HFFc6 (cell line): Measurements from ENCODE around the gene THEM4. TPM values are rescaled to one million over a fixed set of nuclear protein-coding genes. Genes with fewer than 3 reads are reported as not detected.
A peak's percentile ranks its signal among the peaks of the same experiment; 100 is the strongest.

Experiments used
- DNase-seq: peaks from one replicate; pipeline ENCODE4 v3.0.0-alpha.2; 2018
- H3K27ac Mint-ChIP-seq: 2 replicates; pipeline ENCODE4 v1.8.0; 2020; ENCODE audit warnings: mild to moderate bottlenecking, mixed read lengths
- H3K27me3 Mint-ChIP-seq: 2 replicates; pipeline ENCODE4 v1.8.0; 2021; ENCODE audit warnings: mild to moderate bottlenecking, moderate library complexity, mixed read lengths; ENCODE audit not compliant: insufficient read depth
- H3K36me3 Mint-ChIP-seq: 2 replicates; pipeline ENCODE4 v1.8.0; 2021; ENCODE audit warnings: low read depth, mixed read lengths
- H3K4me1 Mint-ChIP-seq: 2 replicates; pipeline ENCODE4 v1.8.0; 2020; ENCODE audit warnings: low read depth, mixed read lengths
- H3K4me3 Mint-ChIP-seq: 2 replicates; pipeline ENCODE4 v1.8.0; 2020; ENCODE audit warnings: mild to moderate bottlenecking, moderate library complexity, mixed read lengths
- H3K9me3 Mint-ChIP-seq: 2 replicates; pipeline ENCODE4 v1.8.0; 2020; ENCODE audit warnings: mild to moderate bottlenecking, mixed read lengths
- CTCF ChIP-seq: fragments of 200-600 bp; sonication (generic); IDR thresholded peaks from 2 replicates; pipeline ENCODE4 v1.5.0; 2021; ENCODE audit warnings: antibody characterized with exemption, mild to moderate bottlenecking
- total RNA-seq, 6 experiments: library from RNA; stranded (reverse); fragmentation: NEBNext Ultra II Directional; extraction: Animal tissue kit (Norgen Biotek cat#: 25700); gene quantifications; 2 replicates in 1 of 6; 3 replicates in 5 of 6; pipeline ENCODE4 v1.2.3, GENCODE V29; 2021

Gene THEM4
- total RNA-seq, 6 experiments from 2014 or later = 8.0 to 10.1 (median 9.3) TPM

- DNase-seq = no peak
- Mint-ChIP-seq H3K4me1 (peaks cover 49% of the 10 kb centered on the region), H3K36me3 (no peaks in the 10 kb centered on the region), H3K27me3 (no peaks in the 10 kb centered on the region), H3K9me3 (no peaks in the 10 kb centered on the region), H3K27ac (peak overlapping the region; percentile 94), H3K4me3 (no peak overlapping the region; the same call in 1 of the 2 replicates)
- TF ChIP-seq CTCF = no peak
These were observed 35.7 kb upstream of the THEM4 start for GRCh38 chr1:151944857-151945575.

GRCh38 chr1:151944126-151944856, 35.0 kb upstream of the THEM4 start:
- no peak for TF ChIP-seq CTCF
- DNase-seq = no peak
- H3K9me3 Mint-ChIP-seq = no peaks in the 10 kb centered on the region
- peak overlapping the region; percentile 94 for H3K27ac Mint-ChIP-seq
- no peaks in the 10 kb centered on the region for H3K27me3 Mint-ChIP-seq
- no peaks in the 10 kb centered on the region for H3K36me3 Mint-ChIP-seq
- peaks cover 49% of the 10 kb centered on the region for H3K4me1 Mint-ChIP-seq
- no peak overlapping the region for H3K4me3 Mint-ChIP-seq

- no peak overlapping the region for H3K4me3 Mint-ChIP-seq
- no peaks in the 10 kb centered on the region for H3K27me3 Mint-ChIP-seq
- H3K9me3 Mint-ChIP-seq = no peaks in the 10 kb centered on the region
- H3K4me1 Mint-ChIP-seq = peaks cover 49% of the 10 kb centered on the region
- DNase-seq = no peak
- no peak for TF ChIP-seq CTCF
- no peak overlapping the region for H3K27ac Mint-ChIP-seq
- H3K36me3 Mint-ChIP-seq = no peaks in the 10 kb centered on the region
These were observed 34.3 kb upstream of the THEM4 start for GRCh38 chr1:151943591-151943990.

- H3K36me3 Mint-ChIP-seq = no peaks in the 10 kb centered on the region
- no peak overlapping the region for H3K4me3 Mint-ChIP-seq
- H3K9me3 Mint-ChIP-seq = no peaks in the 10 kb centered on the region
- no peak for TF ChIP-seq CTCF
- no peaks in the 10 kb centered on the region for H3K27me3 Mint-ChIP-seq
- DNase-seq = no peak
- H3K4me1 Mint-ChIP-seq = peaks cover 49% of the 10 kb centered on the region
- peak overlapping the region; percentile 69 for H3K27ac Mint-ChIP-seq
These were observed 33.6 kb upstream of the THEM4 start for GRCh38 chr1:151942882-151943281.

GRCh38 chr1:151940541-151940940, 31.2 kb upstream of the THEM4 start:
- H3K27ac Mint-ChIP-seq = peak overlapping the region; percentile 88
- no peaks in the 10 kb centered on the region for H3K36me3 Mint-ChIP-seq
- DNase-seq = no peak
- TF ChIP-seq CTCF = no peak
- H3K4me1 Mint-ChIP-seq = peaks cover 31% of the 10 kb centered on the region
- no peak overlapping the region for H3K4me3 Mint-ChIP-seq
- H3K27me3 Mint-ChIP-seq = no peaks in the 10 kb centered on the region
- H3K9me3 Mint-ChIP-seq = no peaks in the 10 kb centered on the region
